ENCODE results near the gene XRCC3.

GRCh38 chr14:103724116-103724515, 8.9 kb upstream of the XRCC3 start:
- no peak for TF ChIP-seq GATA2 (IDR thresholded peaks at IDR 0.05; ENCODE audit: low read depth, low read length)
- TF ChIP-seq GATA3 (IDR thresholded peaks at IDR 0.05; ENCODE audit: low read depth, low read length): no peak

All from SH-SY5Y (cell line).